NCI-H146 (cell line): ENCODE data around the gene NAXE.
"Not testable (repeated sequence)": the region's sequence is repeated elsewhere in the genome, so short reads cannot be mapped to it uniquely, and the experiment has no call there.

Experiments used
- DNase-seq: peaks from one replicate; lab custom pipeline; 2025; lab: John Stamatoyannopoulos, UW

The NAXE gene

GRCh38 chr1:156591432-156592157, at the start of gene NAXE:
TSS of gene NAXE (plus strand) at chr1:156591776. CDS start at chr1:156591805, 29 bp downstream.
- DNase-seq, result peak; percentile 84

DNA sequence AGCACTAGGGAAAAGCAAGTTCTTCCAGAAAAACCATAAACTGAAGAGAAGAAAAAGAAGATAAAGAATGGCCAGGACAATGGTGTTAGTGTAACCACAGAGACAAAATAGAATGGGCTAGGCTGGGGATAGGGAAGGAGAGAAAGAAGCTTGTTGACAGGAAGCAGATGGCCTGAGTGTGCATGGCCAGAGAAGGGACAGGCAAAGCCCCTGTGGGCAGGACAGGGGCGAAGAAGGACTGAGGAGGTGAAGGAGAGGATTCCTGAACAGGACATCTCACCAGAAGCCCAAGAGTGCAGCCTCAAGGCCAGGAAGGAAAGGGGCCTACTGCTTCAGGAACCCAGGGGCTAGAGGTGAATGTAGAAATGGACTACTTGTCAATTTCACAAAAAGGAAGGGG, 48.5 kb upstream of the NAXE start:
- DNase-seq, result no peak

- DNase-seq, result no peak
Measured at GRCh38 chr1:156544592-156545102, 46.9 kb upstream of the NAXE start.

DNA sequence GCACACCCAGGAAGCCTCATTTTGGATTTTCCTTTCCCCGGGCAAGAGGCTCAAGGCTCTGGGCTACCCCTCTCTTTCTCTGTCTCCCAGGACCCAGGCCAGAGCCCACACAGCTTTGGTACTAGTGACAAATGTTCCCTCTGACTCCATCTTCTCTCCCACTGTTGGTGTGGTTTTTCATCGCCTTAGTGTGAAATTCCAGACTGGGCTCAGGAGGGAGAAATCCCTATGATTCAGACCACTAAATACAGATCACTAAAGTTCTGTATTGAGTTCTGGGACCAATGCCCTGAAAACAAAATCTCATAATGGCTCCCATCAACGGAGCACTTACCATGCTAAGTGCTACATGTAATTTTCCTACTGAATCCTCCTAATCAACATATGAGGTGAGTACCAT, 45.3 kb upstream of the NAXE start:
- DNase-seq, result no peak

DNA sequence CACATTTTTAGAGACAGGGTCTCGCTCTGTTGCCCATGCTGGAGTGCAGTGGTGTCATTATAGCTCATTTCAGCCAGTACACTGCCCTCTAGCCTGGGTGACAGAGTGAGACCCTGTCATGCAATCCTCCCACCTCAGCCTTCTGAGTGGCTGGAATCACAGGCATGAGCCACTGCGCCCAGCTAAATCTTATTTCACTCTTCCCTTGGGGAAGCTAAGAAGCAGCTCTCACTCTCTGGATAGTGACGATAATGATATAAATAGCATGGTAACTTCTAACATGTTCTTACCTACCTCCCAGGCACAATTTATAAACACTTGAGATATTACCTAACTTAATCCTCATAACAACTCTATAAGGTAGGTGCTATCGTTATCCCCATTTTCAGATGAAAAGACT, 44.1 kb upstream of the NAXE start:
- no peak for DNase-seq

DNA sequence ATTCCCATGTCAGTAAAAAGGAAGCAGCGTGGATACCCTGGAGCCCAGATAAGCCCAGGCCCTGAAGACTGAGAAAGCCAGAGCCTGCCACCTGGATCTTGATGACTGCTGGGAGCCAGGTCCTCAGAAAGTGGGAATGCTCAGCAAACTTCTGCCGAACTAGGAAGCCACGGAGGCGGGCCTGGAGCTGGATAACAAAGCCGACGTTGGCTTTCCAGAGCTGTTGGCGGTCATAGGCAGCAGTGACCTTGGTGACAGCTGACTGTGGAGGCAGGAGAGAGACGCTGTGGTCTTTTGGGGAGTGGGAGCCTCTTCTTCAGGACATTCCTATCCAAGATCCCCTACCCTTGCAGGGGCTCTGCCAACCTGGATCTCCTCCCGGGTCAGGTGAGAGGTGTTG, 43.6 kb upstream of the NAXE start:
- no peak for DNase-seq

DNA sequence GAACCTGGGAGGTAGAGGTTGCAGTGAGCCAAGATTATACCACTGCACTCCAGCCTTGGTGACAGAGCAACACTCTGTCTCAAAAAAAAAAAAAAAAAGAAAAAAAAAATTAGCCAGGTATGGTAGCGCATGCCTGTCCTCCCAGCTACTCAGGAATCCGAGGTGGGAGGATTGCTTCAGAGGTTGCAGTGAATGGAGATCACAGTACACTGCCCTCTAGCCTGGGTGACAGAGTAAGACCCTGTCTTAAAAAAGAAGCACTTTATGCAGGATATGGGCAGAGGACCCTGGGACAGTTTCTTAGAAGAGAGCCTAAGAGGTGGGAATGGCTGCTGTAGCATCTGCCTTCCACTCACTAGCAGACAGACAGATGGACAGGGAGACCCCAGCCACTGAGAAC, 42.2 kb upstream of the NAXE start:
- no peak for DNase-seq

DNA sequence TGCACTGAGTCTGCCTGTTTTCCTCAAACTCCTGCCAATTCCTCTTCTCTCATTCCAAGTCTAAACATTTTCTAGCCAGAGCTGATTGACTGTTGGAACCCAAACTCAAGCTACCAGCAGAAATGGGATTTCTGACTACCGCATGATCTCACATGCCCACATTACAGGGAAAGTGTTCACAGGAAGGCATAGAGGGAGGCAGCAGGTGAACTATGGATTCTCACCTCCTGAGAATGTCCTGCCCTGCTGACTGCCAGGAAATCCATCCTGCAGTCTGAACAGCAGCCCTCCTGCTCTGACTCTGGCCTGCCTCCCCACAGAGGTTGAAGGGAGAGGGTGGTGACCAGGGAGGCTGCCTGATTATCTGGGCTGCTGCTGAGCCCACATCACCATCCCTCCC, 41.7 kb upstream of the NAXE start:
- no peak for DNase-seq

DNA sequence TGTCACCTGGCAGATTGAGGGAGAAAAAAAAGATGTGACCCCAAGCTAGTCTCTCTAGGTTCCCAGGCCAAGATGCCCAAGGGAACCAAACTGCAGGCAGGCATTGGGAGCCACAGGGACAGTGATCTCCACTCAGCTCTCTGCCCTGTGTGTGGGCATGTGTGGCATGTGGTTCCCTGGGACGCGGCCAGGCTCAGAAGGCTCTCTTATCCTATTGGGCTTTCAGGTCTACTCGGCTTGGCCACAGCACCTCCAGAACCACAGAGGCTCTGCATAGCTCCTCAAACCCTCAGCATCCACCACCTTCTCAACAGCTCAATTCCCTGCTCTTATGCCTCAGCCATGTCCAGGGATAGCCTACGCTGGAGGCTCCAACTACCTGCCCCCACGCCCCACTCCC, 41.2 kb upstream of the NAXE start:
- no peak for DNase-seq

DNA sequence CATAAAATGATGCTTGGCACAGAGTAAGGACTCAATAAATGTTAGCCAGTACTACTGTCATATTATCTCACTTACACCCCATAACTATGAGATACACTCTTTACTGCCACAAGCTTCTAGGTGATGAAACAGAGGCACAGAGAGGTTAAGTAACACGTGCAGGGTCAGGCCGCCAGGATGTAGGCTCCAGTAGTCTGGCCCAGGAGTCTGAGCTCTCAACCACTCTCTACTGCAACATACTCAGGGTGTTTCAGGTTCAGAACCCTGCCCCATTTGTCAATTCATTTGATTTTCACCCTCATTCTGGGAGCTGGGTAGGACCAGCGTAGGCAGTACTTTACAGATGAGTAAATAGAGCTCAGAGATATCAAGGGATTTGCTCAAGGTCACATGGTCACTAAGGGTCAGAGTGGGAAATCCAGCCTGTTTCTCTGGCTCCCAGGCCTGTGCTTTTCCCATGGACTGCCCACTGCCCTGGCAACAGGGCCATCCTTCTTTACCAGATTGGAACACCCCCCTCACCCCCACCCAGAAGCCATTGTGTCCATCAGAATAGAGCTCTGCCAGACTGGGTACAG, 40.4 kb upstream of the NAXE start:
- no peak for DNase-seq

DNA sequence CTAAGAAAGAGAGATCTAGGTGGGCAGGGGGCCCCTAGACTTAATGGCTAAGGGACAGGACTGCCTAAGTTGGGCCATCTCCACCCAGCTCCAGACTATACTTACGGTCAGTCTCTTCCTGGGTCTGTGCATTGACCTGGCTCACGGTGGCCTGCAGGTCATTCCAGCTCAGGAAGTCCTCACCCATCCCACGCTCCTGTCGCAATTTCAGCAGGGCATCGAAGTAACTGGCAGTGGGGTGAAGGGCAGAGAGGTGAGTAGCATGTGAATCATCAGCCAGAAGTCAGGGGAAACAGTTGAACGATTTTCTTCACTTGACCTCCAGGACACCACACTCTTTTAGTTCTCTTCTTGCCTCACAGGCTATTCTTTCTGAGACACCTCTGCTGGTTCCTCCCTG, 39.7 kb upstream of the NAXE start:
- no peak for DNase-seq

DNA sequence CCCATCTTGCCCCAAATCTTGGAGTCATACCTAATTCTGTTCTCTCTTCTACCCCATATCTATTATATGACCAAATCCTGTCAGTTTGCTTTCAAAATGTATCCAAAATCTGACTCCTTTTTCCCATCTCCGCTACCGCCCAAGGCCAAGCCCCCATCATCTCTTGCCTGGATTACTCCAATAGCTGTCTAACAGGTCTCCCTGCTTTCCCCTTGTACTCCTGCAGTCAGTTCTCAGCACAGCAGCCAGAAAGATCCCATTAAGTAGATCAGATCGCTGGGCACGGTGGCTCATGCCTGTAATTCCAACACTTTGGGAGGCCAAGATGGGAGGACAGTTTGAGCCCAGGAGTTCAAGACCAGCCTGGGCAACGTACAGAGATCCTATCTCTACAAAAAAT, 39.1 kb upstream of the NAXE start:
- no peak for DNase-seq

DNA sequence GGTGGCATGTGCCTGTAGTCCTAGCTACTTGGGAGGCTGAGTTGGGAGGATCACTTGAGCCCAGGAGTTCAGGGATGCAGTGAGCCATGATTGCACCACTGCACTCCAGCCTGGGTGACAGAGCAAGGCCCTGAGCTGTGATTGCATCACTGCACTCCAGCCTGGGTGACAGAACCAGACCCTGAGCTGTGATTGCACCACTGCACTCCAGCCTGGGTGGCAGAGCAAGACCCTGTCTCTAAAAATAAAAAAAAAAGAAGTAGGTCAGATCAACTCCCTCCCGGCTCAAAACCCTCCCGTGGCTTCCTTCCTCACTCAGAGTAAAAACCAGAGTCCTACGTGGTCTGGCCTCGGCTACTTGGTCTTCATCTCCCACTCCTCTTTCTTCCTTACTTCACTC, 38.6 kb upstream of the NAXE start:
- not testable (repeated sequence) for DNase-seq

DNA sequence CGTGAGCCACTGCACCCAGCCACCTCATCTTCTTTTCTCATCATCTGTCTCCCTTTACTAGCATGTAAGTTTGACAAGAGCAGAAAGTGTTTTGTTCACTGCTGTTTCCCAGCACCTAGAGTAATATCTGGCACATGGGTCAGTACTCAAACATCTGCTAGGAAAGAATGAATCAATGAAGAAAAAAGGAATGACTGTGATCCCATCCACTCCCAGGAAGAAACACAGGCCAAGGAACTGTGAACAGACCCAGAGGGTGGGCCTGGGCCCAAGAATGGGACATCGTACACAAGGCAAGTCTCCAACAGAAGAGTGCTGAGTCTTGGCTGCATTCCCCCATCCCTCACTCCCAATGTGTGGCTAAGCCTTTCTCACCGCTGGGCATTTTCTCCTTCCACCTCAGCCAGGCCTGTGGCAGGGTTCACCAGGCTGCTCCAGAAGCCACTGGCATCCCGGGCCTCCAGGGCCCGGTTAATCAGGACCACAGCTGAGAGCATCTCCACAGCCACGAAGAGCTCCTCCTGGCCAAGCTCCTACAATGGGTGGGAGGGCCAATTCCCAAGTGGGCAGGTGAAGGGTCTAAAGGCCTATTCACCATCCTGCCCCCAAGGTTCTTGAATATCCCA, 37.6 kb upstream of the NAXE start:
- no peak for DNase-seq

GRCh38 chr1:156554971-156555370, 36.6 kb upstream of the NAXE start:
- DNase-seq, result no peak

- no peak for DNase-seq
Measured at GRCh38 chr1:156555715-156556114, 35.9 kb upstream of the NAXE start.

GRCh38 chr1:156556354-156556753, 35.2 kb upstream of the NAXE start:
- DNase-seq, result no peak

DNA sequence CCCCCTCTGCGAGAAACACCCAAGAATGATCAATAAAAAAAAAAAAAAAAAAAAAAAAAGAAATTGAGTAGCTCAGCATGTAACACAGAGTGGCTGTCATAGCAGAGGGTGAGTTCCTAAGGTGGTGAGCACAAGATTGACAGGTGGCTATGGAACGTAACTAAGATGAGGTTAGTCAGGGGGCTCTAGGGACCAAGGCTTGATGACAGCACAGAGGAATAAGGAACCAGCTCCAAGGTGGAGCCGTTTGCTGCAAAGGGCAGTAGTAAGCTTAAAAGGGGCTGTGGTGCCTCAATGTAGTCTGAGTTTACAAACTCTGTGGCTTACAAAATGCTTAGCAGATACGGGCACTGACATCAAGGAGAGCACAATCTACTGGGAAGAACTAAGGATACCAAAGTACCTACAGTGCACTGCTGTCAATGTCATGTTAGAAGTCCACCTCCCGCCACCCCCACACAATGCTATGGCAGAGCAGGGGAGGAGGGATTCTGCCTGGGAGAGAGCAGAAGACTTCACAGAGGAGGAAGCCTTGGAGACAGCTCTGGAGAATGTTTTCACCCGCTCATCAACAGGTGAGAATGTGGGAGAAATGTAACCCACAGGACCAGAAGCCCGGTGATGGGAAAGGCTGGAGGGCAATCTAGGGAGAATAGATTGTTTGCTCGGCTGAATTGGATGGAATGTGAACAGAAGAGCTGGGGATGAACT, 32.3 kb upstream of the NAXE start:
- DNase-seq, result no peak

GRCh38 chr1:156559797-156560385, 31.7 kb upstream of the NAXE start:
- no peak for DNase-seq

- DNase-seq, result no peak
Measured at GRCh38 chr1:156560585-156561163, 30.9 kb upstream of the NAXE start.

- DNase-seq, result no peak
Measured at GRCh38 chr1:156565519-156565918, 26.1 kb upstream of the NAXE start.

GRCh38 chr1:156566436-156566835, 25.1 kb upstream of the NAXE start:
- no peak for DNase-seq
